ENCODE data around the gene ENOPH1. TPM values are rescaled to one million over a fixed set of nuclear protein-coding genes. Genes with fewer than 3 reads are reported as not detected.

The ENOPH1 gene
- total RNA-seq, 2 experiments from 2014 or later = 17.9 to 19.4 TPM

GRCh38 chr4:82482387-82482786, 52.0 kb downstream of the ENOPH1 start:
- intact Hi-C loops (cut with DNase I, micrococcal nuclease) = no loop called here
- no peaks in the 10 kb centered on the region for H3K4me1 ChIP-seq (ENCODE audit: insufficient read depth, low read length)
- DNase-seq (no peak), ATAC-seq (ENCODE audit: poor library complexity) (no peak)
- H3K27ac ChIP-seq (ENCODE audit: low read depth in 1 of 2, low read length in 2 of 2) = no peak overlapping the region
- Mint-ChIP-seq H3K27me3 (no peaks in the 10 kb centered on the region), H3K4me1 (ENCODE audit: low read depth) (no peaks in the 10 kb centered on the region), H3K36me3 (ENCODE audit: low read depth) (peaks cover 20% of the 10 kb centered on the region), H3K4me3 (no peak overlapping the region), H3K27ac (no peak overlapping the region), H3K9me3 (no peaks in the 10 kb centered on the region)
- ChIA-PET POLR2A (no interaction called here), CTCF (no interaction called here)
- no peaks in the 10 kb centered on the region for H3K9me3 ChIP-seq (ENCODE audit: control insufficient read depth in 1 of 2, insufficient read depth in 1 of 2, low read length in 2 of 2)
- no peaks in the 10 kb centered on the region for H3K36me3 ChIP-seq (ENCODE audit: insufficient read depth, low read length)
- no peak overlapping the region for H3K4me3 ChIP-seq (ENCODE audit: low read length)
- no peaks in the 10 kb centered on the region for H3K27me3 ChIP-seq (ENCODE audit: control insufficient read depth in 1 of 2, insufficient read depth in 2 of 2, low read length in 2 of 2)
- no peak for TF ChIP-seq CTCF (IDR thresholded peaks at IDR 0.05)

GRCh38 chr4:82484996-82485783, 54.8 kb downstream of the ENOPH1 start:
- CTCF ChIA-PET = interaction anchor here (0.7 kb wide), 1 partner anchor 159 kb away, joined by 3 read pairs; no protein-coding TSS in a partner anchor

GRCh38 chr4:82489076-82489475, 58.7 kb downstream of the ENOPH1 start:
- POLR2A ChIA-PET = no interaction called here
- no peak for DNase-seq
- H3K27ac Mint-ChIP-seq = no peak overlapping the region
- no peaks in the 10 kb centered on the region for H3K27me3 Mint-ChIP-seq
- H3K36me3 ChIP-seq (ENCODE audit: insufficient read depth, low read length) = no peaks in the 10 kb centered on the region
- no peak for TF ChIP-seq CTCF (IDR thresholded peaks at IDR 0.05)
- intact Hi-C loops (cut with DNase I, micrococcal nuclease) = no loop called here
- CTCF ChIA-PET = no interaction called here
- no peaks in the 10 kb centered on the region for H3K4me1 Mint-ChIP-seq (ENCODE audit: low read depth)
- H3K4me3 ChIP-seq (ENCODE audit: low read length) = no peak overlapping the region
- H3K27me3 ChIP-seq (ENCODE audit: control insufficient read depth in 1 of 2, insufficient read depth in 2 of 2, low read length in 2 of 2) = no peaks in the 10 kb centered on the region
- no peak overlapping the region for H3K27ac ChIP-seq (ENCODE audit: low read depth in 1 of 2, low read length in 2 of 2)
- ATAC-seq (ENCODE audit: poor library complexity) = no peak
- H3K4me3 Mint-ChIP-seq = no peak overlapping the region
- no peaks in the 10 kb centered on the region for H3K4me1 ChIP-seq (ENCODE audit: insufficient read depth, low read length)
- H3K36me3 Mint-ChIP-seq (ENCODE audit: low read depth) = no peaks in the 10 kb centered on the region
- H3K9me3 Mint-ChIP-seq = no peaks in the 10 kb centered on the region
- H3K9me3 ChIP-seq (ENCODE audit: control insufficient read depth in 1 of 2, insufficient read depth in 1 of 2, low read length in 2 of 2) = no peaks in the 10 kb centered on the region

More at GRCh38 chr4:82484996-82485783, 54.8 kb downstream of the ENOPH1 start:
- H3K9me3 ChIP-seq (ENCODE audit: control insufficient read depth in 1 of 2, insufficient read depth in 1 of 2, low read length in 2 of 2) = no peaks in the 10 kb centered on the region
- TF ChIP-seq CTCF (IDR thresholded peaks at IDR 0.05) = no peak
- Mint-ChIP-seq H3K27me3 (no peaks in the 10 kb centered on the region), H3K36me3 (ENCODE audit: low read depth) (peaks cover 12% of the 10 kb centered on the region), H3K4me1 (ENCODE audit: low read depth) (no peaks in the 10 kb centered on the region), H3K4me3 (no peak overlapping the region), H3K9me3 (no peaks in the 10 kb centered on the region), H3K27ac (no peak overlapping the region)
- DNase-seq (no peak), ATAC-seq (ENCODE audit: poor library complexity) (no peak)
- no peaks in the 10 kb centered on the region for H3K36me3 ChIP-seq (ENCODE audit: insufficient read depth, low read length)
- H3K4me3 ChIP-seq (ENCODE audit: low read length) = no peak overlapping the region
- H3K27ac ChIP-seq (ENCODE audit: low read depth in 1 of 2, low read length in 2 of 2) = no peak overlapping the region
- POLR2A ChIA-PET = no interaction called here
- intact Hi-C loops (cut with DNase I, micrococcal nuclease) = no loop called here
- no peaks in the 10 kb centered on the region for H3K4me1 ChIP-seq (ENCODE audit: insufficient read depth, low read length)
- no peaks in the 10 kb centered on the region for H3K27me3 ChIP-seq (ENCODE audit: control insufficient read depth in 1 of 2, insufficient read depth in 2 of 2, low read length in 2 of 2)
